Sigmoid colon (tissue), 7 donors: ENCODE data around the gene ADCY2. TPM values are rescaled to one million over a fixed set of nuclear protein-coding genes. Genes with fewer than 3 reads are reported as not detected.

Experiments
- DNase-seq: peaks from one replicate; pipeline ENCODE4 v3.0.0-alpha.2; 2019
- H3K27ac ChIP-seq, 4 donors: fragments of 200-600 bp; sonication (generic); one replicate each; pipeline ENCODE4 v1.5.1; 2016 to 2019; ENCODE audit warnings: mild to moderate bottlenecking in 1 of 4
- H3K27me3 ChIP-seq, 3 donors: fragments of 200-600 bp; sonication (generic); one replicate each; pipeline ENCODE4 v1.5.1; 2019; ENCODE audit warnings: mild to moderate bottlenecking in 1 of 3
- H3K36me3 ChIP-seq, 4 donors: fragments of 200-600 bp; sonication (generic); one replicate each; pipeline ENCODE4 v1.5.1; 2016 to 2019
- H3K4me1 ChIP-seq, 4 donors: fragments of 200-600 bp; sonication (generic); one replicate each; pipeline ENCODE4 v1.5.1; 2017 to 2019
- H3K4me3 ChIP-seq, 4 donors: fragments of 200-600 bp; sonication (generic); one replicate each; pipeline ENCODE4 v1.5.1; 2017 to 2019; ENCODE audit warnings: mild to moderate bottlenecking in 2 of 4, moderate library complexity in 1 of 4
- H3K9me3 ChIP-seq, 4 donors: fragments of 200-600 bp in 3 of 4; sonication (generic) in 3 of 4; one replicate each; pipeline versions ENCODE4 v1.5.1 to v1.6.1; 2013 to 2019
- EP300 ChIP-seq, 4 donors: sonication (generic); formaldehyde crosslinking; IDR thresholded peaks; one replicate each; pipeline ENCODE4 v1.6.1; 2017; ENCODE audit warnings: antibody characterized with exemption in 4 of 4
- POLR2A ChIP-seq, 2 donors: fragments of 450-650 bp; IDR thresholded peaks; one replicate each; pipeline ENCODE4 v1.6.1; 2016; ENCODE audit warnings: antibody characterized with exemption in 2 of 2, mild to moderate bottlenecking in 2 of 2, moderate library complexity in 2 of 2
- POLR2AphosphoS5 ChIP-seq, 4 donors: sonication (generic); formaldehyde crosslinking; IDR thresholded peaks; one replicate each; pipeline ENCODE4 v1.6.1; 2017; ENCODE audit warnings: antibody characterized with exemption in 4 of 4
- WGBS, 2 donors: extraction: QIAGEN DNeasy Blood & Tissue Kit; methylation state at CpG; one replicate each; pipeline ENCODE4 v1.1.7; 2013; 5-methylcytosine and 5-hydroxymethylcytosine counted together
- intact Hi-C: fragments of 100-400 bp; cut with DNase I; formaldehyde crosslinking; loops from one replicate; pipeline ENCODE4 v1.15.1; 2023
- polyA plus RNA-seq, 3 donors: library from polyadenylated mRNA; stranded (reverse); fragments of 200-250 nt; gene quantifications; one replicate each; pipeline ENCODE4 v1.2.3, GENCODE V29; 2013
- total RNA-seq, 4 donors: library from RNA; depleted of rRNA; stranded (reverse); fragments of >200 nt; gene quantifications; one replicate each; pipeline ENCODE4 v1.1.0, GENCODE V29; 2016
- TF ChIP-seq, protein P1 (sequence below), 4 experiments: fragments of 450-650 bp in 3 of 4; fragments of 200-600 bp in 1 of 4; IDR thresholded peaks; one replicate each; pipeline ENCODE4 v1.5.1; 2016 to 2019; ENCODE audit warnings: antibody characterized with exemption in 4 of 4, mild to moderate bottlenecking in 3 of 4, moderate library complexity in 2 of 4
- donor health status: healthy with polysubstance abuse.
- donor health status: Bipolar disorder and iron deficiency.
- donor health status: healthy.

Gene ADCY2
- total and polyA plus RNA-seq, 7 donors: 0.69 to 9.5 (median 4.4) TPM

DNA sequence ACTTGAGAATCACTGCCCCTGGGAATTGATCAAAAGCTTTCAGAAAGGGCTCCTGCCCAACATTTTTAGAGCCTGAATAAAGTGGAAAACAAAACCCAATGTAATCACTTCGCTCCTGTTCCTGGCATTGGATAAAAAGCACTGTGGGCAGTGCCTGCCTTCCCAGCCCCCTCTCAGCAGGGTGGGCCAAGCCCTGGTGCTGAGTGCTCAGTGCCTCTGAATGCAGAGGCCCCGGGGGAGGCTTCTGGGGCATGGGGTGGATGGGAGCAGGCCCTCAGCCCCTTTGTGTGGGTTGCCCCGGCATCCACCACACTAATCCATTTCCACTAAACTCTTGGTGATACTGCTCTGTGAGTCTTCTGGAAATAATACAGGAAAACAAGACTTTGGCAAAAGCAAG, 399.4 kb downstream of the ADCY2 start:
- Histone ChIP-seq H3K27me3 (no peaks in the 10 kb centered on the region), H3K9me3 (no peaks in the 10 kb centered on the region), H3K4me1 (no peaks in the 10 kb centered on the region), H3K27ac (no peak overlapping the region), H3K36me3 (no peaks in the 10 kb centered on the region), H3K4me3 (no peak overlapping the region)
- 53 to 89% methylated on average over 3 of the region's 3 CpGs for WGBS, 2 donors
- intact Hi-C loops: no loop called here
- TF ChIP-seq POLR2A (IDR thresholded peaks at IDR 0.05) (no peak), POLR2AphosphoS5 (IDR thresholded peaks at IDR 0.05) (no peak)
- no peak for DNase-seq

DNA sequence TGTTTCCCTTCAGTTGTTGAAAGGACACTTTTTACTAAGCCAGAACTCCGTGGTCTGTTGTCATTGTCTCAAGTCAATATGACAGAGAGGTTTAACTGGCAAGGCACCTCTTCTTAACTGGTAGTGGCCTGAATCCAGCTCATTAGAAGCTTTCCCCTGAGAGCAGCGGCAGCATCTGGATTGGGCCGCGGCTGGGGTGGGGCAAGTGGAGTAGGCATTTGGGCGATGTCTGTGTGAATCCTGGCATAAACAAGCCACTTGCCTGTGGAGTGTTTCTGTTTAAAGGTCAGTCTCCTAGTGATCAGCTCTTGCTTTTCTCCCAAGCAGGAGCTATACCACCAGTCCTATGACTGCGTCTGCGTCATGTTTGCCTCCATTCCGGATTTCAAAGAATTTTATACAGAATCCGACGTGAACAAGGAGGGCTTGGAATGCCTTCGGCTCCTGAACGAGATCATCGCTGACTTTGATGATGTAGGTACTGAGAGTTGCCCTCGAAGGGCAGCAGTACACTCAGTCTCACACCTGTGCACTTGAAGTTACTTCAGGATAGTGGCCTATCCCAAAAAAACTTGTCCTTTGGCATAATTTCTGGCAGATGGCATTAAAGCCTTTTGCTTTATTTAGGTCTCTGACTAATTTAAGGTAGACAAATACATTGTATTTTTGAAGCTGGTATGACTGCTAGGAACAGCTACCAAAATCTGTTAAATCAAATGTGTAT, 406.1 kb downstream of the ADCY2 start:
- H3K27me3 ChIP-seq: no peaks in the 10 kb centered on the region
- intact Hi-C loops: no loop called here
- H3K4me1 ChIP-seq: peaks cover 0 to 6% (median 0%) of the 10 kb centered on the region in 4 donors
- WGBS, 2 donors: 78 to 82% methylated on average over 14 of the region's 14 CpGs
- TF ChIP-seq EP300 (IDR thresholded peaks at IDR 0.05) (no peak), POLR2AphosphoS5 (IDR thresholded peaks at IDR 0.05) (no peak), POLR2A (IDR thresholded peaks at IDR 0.05) (no peak)
- TF ChIP-seq, protein P1, sequence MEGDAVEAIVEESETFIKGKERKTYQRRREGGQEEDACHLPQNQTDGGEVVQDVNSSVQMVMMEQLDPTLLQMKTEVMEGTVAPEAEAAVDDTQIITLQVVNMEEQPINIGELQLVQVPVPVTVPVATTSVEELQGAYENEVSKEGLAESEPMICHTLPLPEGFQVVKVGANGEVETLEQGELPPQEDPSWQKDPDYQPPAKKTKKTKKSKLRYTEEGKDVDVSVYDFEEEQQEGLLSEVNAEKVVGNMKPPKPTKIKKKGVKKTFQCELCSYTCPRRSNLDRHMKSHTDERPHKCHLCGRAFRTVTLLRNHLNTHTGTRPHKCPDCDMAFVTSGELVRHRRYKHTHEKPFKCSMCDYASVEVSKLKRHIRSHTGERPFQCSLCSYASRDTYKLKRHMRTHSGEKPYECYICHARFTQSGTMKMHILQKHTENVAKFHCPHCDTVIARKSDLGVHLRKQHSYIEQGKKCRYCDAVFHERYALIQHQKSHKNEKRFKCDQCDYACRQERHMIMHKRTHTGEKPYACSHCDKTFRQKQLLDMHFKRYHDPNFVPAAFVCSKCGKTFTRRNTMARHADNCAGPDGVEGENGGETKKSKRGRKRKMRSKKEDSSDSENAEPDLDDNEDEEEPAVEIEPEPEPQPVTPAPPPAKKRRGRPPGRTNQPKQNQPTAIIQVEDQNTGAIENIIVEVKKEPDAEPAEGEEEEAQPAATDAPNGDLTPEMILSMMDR (IDR thresholded peaks at IDR 0.05): no peak
- no peak overlapping the region for H3K4me3 ChIP-seq
- no peaks in the 10 kb centered on the region for H3K9me3 ChIP-seq
- H3K27ac ChIP-seq: no peak overlapping the region
- DNase-seq: no peak
- H3K36me3 ChIP-seq: no peaks in the 10 kb centered on the region

DNA sequence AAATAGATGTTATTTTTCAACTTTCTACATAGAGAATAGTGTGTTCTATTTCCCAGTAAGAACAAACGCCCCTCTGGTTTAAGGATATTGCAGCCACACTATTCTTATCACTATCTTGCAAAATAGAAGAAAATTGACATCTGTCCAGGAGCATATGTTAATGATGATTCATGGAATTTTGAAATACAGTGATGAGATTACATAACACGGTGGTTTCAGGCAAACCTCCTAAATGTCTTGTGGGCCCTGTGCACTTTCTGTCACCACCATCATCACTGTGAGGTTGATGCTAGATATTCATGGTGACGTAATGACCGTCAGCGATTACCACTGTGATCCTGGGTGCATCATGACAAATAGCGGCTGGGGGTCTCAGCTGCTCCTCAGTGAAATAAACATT, 406.9 kb downstream of the ADCY2 start:
- Histone ChIP-seq H3K9me3 (no peaks in the 10 kb centered on the region), H3K36me3 (no peaks in the 10 kb centered on the region), H3K27ac (no peak overlapping the region), H3K4me1 (peaks cover 0 to 6% (median 0%) of the 10 kb centered on the region in 4 donors), H3K4me3 (no peak overlapping the region), H3K27me3 (no peaks in the 10 kb centered on the region)
- DNase-seq: no peak
- intact Hi-C loops: no loop called here
- no peak for TF ChIP-seq POLR2AphosphoS5 (IDR thresholded peaks at IDR 0.05)
- TF ChIP-seq, protein P1 (IDR thresholded peaks at IDR 0.05): no peak
- WGBS, 2 donors: 81 to 82% methylated on average over 6 of the region's 6 CpGs

DNA sequence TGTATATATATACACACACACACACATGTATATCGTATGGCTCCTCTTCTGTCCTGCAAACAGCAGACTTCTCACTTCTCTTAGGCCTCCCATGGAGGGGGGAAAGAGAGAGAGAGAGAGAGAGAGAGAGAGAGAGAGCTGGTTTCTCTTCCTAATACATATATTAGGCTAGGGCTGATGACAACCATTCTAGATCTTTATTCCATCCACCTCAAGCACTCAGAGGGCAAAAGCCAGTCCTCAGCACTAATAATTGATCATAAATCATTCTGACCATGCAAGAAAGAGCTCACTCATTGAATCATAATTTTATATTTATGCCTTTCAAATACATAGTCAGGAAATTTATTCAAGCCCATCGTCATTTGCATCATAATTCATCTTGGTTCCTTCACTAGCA, 408.0 kb downstream of the ADCY2 start:
- intact Hi-C loops: no loop called here
- Histone ChIP-seq H3K4me1 (peaks cover 0 to 6% (median 0%) of the 10 kb centered on the region in 4 donors), H3K27ac (no peak overlapping the region), H3K27me3 (no peaks in the 10 kb centered on the region), H3K9me3 (no peaks in the 10 kb centered on the region), H3K4me3 (no peak overlapping the region), H3K36me3 (no peaks in the 10 kb centered on the region)
- 38 to 67% methylated on average over 2 of the region's 2 CpGs for WGBS, 2 donors
- no peak for DNase-seq
- TF ChIP-seq, protein P1 (IDR thresholded peaks at IDR 0.05): no peak
- TF ChIP-seq EP300 (IDR thresholded peaks at IDR 0.05): no peak
- TF ChIP-seq POLR2A (IDR thresholded peaks at IDR 0.05): no peak
- TF ChIP-seq POLR2AphosphoS5 (IDR thresholded peaks at IDR 0.05): no peak

DNA sequence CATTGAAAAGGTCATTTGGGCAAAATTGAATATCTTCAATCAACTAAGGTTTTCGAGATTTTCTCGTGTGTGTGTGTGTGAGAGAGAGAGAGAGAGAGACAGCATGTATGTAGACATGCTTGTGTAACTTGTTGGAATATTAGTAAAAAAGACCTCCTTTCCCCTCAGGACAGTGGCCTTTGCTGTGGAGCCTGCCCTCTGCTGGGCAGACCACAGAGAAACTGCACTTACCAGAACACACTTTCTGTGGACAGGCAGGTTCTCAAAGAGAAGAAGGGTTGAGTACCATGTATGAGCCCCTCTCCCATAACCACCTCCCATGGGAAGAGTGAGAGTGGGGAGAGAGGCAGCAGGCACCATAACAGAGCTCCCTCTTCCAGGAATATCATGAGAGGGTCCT, 409.4 kb downstream of the ADCY2 start:
- H3K36me3 ChIP-seq: no peaks in the 10 kb centered on the region
- H3K4me1 ChIP-seq: peaks cover 0 to 6% (median 0%) of the 10 kb centered on the region in 4 donors
- DNase-seq: no peak
- intact Hi-C loops: no loop called here
- no peak overlapping the region for H3K4me3 ChIP-seq
- WGBS, 2 donors: 87 to 92% methylated on average over 2 of the region's 2 CpGs
- H3K27ac ChIP-seq: no peak overlapping the region
- H3K9me3 ChIP-seq: no peaks in the 10 kb centered on the region
- H3K27me3 ChIP-seq: no peaks in the 10 kb centered on the region
- TF ChIP-seq, protein P1 (IDR thresholded peaks at IDR 0.05): no peak
- no peak for TF ChIP-seq POLR2AphosphoS5 (IDR thresholded peaks at IDR 0.05)
- TF ChIP-seq EP300 (IDR thresholded peaks at IDR 0.05): no peak
- no peak for TF ChIP-seq POLR2A (IDR thresholded peaks at IDR 0.05)
